GM12801 (cell line): ENCODE data around the gene HOXB3.

Experiments
- CTCF ChIP-seq: IDR thresholded peaks from one replicate; pipeline ENCODE4 v1.5.1; 2011; ENCODE audit warnings: control low read depth; ENCODE audit not compliant: insufficient read length; ENCODE audit errors: extremely low read depth

Gene HOXB3

GRCh38 chr17:48612456-48612853, 22.4 kb upstream of the HOXB3 start:
- TF ChIP-seq CTCF = no peak

- no peak for TF ChIP-seq CTCF
Measured at GRCh38 chr17:48611681-48612455, 21.8 kb upstream of the HOXB3 start.

- no peak for TF ChIP-seq CTCF
Measured at GRCh38 chr17:48611213-48611612, 21.2 kb upstream of the HOXB3 start.

GRCh38 chr17:48610282-48611211, 20.5 kb upstream of the HOXB3 start, which contains the start of gene HOXB7:
TSS of gene HOXB7 (minus strand) at chr17:48611017. CDS start at chr17:48610918, 99 bp downstream.
- TF ChIP-seq CTCF = no peak

- TF ChIP-seq CTCF = no peak
Measured at GRCh38 chr17:48609759-48610281, 19.8 kb upstream of the HOXB3 start.

- no peak for TF ChIP-seq CTCF
Measured at GRCh38 chr17:48609033-48609432, 19.0 kb upstream of the HOXB3 start.

- TF ChIP-seq CTCF = no peak
Measured at GRCh38 chr17:48608494-48608834, 18.4 kb upstream of the HOXB3 start.
